ENCODE data around the gene RAI1.

The RAI1 gene

GRCh38 chr17:17839791-17840707 lies 158.8 kb downstream of the RAI1 start (continued):
- 0 out of 2 replicates have a peak, but pooled peaks have one; percentile 22 for TF ChIP-seq ZNF513 (tag by site-specific recombination; IDR thresholded peaks at IDR 0.05)
- no peak for TF ChIP-seq ZNF214 (tag by site-specific recombination; IDR thresholded peaks at IDR 0.05; ENCODE audit: borderline replicate concordance)
- TF ChIP-seq ZNF48 (tag by site-specific recombination; IDR thresholded peaks at IDR 0.05) = no peak
- TF ChIP-seq ZNF658 (tag by site-specific recombination; IDR thresholded peaks at IDR 0.05) = no peak
- TF ChIP-seq, protein P1, sequence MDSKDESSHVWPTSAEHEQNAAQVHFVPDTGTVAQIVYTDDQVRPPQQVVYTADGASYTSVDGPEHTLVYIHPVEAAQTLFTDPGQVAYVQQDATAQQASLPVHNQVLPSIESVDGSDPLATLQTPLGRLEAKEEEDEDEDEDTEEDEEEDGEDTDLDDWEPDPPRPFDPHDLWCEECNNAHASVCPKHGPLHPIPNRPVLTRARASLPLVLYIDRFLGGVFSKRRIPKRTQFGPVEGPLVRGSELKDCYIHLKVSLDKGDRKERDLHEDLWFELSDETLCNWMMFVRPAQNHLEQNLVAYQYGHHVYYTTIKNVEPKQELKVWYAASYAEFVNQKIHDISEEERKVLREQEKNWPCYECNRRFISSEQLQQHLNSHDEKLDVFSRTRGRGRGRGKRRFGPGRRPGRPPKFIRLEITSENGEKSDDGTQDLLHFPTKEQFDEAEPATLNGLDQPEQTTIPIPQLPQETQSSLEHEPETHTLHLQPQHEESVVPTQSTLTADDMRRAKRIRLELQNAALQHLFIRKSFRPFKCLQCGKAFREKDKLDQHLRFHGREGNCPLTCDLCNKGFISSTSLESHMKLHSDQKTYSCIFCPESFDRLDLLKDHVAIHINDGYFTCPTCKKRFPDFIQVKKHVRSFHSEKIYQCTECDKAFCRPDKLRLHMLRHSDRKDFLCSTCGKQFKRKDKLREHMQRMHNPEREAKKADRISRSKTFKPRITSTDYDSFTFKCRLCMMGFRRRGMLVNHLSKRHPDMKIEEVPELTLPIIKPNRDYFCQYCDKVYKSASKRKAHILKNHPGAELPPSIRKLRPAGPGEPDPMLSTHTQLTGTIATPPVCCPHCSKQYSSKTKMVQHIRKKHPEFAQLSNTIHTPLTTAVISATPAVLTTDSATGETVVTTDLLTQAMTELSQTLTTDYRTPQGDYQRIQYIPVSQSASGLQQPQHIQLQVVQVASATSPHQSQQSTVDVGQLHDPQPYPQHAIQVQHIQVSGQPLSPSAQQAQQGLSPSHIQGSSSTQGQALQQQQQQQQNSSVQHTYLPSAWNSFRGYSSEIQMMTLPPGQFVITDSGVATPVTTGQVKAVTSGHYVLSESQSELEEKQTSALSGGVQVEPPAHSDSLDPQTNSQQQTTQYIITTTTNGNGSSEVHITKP (tag by site-specific recombination; IDR thresholded peaks at IDR 0.05) = peak; percentile 69
- no peak for TF ChIP-seq GLI4 (tag by site-specific recombination; IDR thresholded peaks at IDR 0.05)
- no peak for TF ChIP-seq ZBTB7A (tag by site-specific recombination; IDR thresholded peaks at IDR 0.05; ENCODE audit: low read depth)
- no peak for TF ChIP-seq ZNF558 (tag by site-specific recombination; IDR thresholded peaks at IDR 0.05)
- no peak; the same call in none of the 2 replicates for TF ChIP-seq ZNF600 (tag by site-specific recombination; IDR thresholded peaks at IDR 0.05)
- no peak for TF ChIP-seq MEIS1 (CRISPR knock-in tag; IDR thresholded peaks at IDR 0.05; ENCODE audit: borderline replicate concordance)
- no peak for TF ChIP-seq HOXD13 (CRISPR knock-in tag; IDR thresholded peaks at IDR 0.05; ENCODE audit: borderline replicate concordance)
- TF ChIP-seq ZNF311 (tag by site-specific recombination; IDR thresholded peaks at IDR 0.05; ENCODE audit: borderline replicate concordance) = no peak
- TF ChIP-seq ZNF426 (tag by site-specific recombination; IDR thresholded peaks at IDR 0.05) = no peak
- TF ChIP-seq PRDM6 (tag by site-specific recombination; IDR thresholded peaks at IDR 0.05) = no peak
- TF ChIP-seq ZNF549 (tag by site-specific recombination; IDR thresholded peaks at IDR 0.05) = no peak
- no peak for TF ChIP-seq ZNF510 (tag by site-specific recombination; IDR thresholded peaks at IDR 0.05; ENCODE audit: insufficient replicate concordance)
- peak; percentile 86 for TF ChIP-seq KLF8 (tag by site-specific recombination; IDR thresholded peaks at IDR 0.05)
- peak; percentile 80 for TF ChIP-seq ZSCAN5A (tag by site-specific recombination; IDR thresholded peaks at IDR 0.05)
- 0 out of 2 replicates have a peak, but pooled peaks have one; percentile 22 for TF ChIP-seq ZSCAN16 (tag by site-specific recombination; IDR thresholded peaks at IDR 0.05)
- no peak for TF ChIP-seq ZNF792 (tag by site-specific recombination; IDR thresholded peaks at IDR 0.05)
- TF ChIP-seq ZNF174 (tag by site-specific recombination; IDR thresholded peaks at IDR 0.05) = no peak
- TF ChIP-seq ZBTB49 (tag by site-specific recombination; IDR thresholded peaks at IDR 0.05; ENCODE audit: low read depth) = no peak
- TF ChIP-seq ZNF324 (tag by site-specific recombination; IDR thresholded peaks at IDR 0.05) = peak; percentile 74; the same call in 1 of the 2 replicates
- TF ChIP-seq, protein P2, sequence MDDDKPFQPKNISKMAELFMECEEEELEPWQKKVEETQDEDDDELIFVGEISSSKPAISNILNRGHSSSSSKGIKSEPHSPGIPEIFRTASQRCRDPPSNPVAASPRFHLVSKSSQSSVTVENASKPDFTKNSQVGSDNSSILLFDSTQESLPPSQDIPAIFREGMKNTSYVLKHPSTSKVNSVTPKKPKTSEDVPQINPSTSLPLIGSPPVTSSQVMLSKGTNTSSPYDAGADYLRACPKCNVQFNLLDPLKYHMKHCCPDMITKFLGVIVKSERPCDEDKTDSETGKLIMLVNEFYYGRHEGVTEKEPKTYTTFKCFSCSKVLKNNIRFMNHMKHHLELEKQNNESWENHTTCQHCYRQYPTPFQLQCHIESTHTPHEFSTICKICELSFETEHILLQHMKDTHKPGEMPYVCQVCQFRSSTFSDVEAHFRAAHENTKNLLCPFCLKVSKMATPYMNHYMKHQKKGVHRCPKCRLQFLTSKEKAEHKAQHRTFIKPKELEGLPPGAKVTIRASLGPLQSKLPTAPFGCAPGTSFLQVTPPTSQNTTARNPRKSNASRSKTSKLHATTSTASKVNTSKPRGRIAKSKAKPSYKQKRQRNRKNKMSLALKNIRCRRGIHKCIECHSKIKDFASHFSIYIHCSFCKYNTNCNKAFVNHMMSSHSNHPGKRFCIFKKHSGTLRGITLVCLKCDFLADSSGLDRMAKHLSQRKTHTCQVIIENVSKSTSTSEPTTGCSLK (tag by site-specific recombination; IDR thresholded peaks at IDR 0.05) = no peak
- TF ChIP-seq MZF1 (tag by site-specific recombination; IDR thresholded peaks at IDR 0.05; ENCODE audit: borderline replicate concordance) = 0 out of 2 replicates have a peak, but pooled peaks have one; percentile 40
- no peak for TF ChIP-seq ZNF585B (tag by site-specific recombination; IDR thresholded peaks at IDR 0.05)

Measured in HEK293 (cell line).